Measurements from ENCODE around the gene DONSON. TPM values are rescaled to one million over a fixed set of nuclear protein-coding genes. Genes with fewer than 3 reads are reported as not detected.

The DONSON gene
- total and polyA plus RNA-seq, 2 of the 13 experiments (the other 11 are each of a cell fraction or from before 2014, with no cell fraction given): 35.4 to 63.6 TPM

GRCh38 chr21:33588485-33589335, at the start of gene DONSON (continued):
- TF ChIP-seq, protein P1, sequence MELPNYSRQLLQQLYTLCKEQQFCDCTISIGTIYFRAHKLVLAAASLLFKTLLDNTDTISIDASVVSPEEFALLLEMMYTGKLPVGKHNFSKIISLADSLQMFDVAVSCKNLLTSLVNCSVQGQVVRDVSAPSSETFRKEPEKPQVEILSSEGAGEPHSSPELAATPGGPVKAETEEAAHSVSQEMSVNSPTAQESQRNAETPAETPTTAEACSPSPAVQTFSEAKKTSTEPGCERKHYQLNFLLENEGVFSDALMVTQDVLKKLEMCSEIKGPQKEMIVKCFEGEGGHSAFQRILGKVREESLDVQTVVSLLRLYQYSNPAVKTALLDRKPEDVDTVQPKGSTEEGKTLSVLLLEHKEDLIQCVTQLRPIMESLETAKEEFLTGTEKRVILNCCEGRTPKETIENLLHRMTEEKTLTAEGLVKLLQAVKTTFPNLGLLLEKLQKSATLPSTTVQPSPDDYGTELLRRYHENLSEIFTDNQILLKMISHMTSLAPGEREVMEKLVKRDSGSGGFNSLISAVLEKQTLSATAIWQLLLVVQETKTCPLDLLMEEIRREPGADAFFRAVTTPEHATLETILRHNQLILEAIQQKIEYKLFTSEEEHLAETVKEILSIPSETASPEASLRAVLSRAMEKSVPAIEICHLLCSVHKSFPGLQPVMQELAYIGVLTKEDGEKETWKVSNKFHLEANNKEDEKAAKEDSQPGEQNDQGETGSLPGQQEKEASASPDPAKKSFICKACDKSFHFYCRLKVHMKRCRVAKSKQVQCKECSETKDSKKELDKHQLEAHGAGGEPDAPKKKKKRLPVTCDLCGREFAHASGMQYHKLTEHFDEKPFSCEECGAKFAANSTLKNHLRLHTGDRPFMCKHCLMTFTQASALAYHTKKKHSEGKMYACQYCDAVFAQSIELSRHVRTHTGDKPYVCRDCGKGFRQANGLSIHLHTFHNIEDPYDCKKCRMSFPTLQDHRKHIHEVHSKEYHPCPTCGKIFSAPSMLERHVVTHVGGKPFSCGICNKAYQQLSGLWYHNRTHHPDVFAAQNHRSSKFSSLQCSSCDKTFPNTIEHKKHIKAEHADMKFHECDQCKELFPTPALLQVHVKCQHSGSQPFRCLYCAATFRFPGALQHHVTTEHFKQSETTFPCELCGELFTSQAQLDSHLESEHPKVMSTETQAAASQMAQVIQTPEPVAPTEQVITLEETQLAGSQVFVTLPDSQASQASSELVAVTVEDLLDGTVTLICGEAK (IDR thresholded peaks at IDR 0.05): no peak
- TF ChIP-seq, protein P1 (CRISPR knock-in tag; IDR thresholded peaks at IDR 0.05): 0 out of 2 replicates have a peak, but pooled peaks have one; percentile 26
- TF ChIP-seq MBNL3 (CRISPR knock-in tag; conservative IDR thresholded peaks at IDR 0.05): no peak
- TF ChIP-seq ARNT2 (CRISPR knock-in tag; IDR thresholded peaks at IDR 0.05; ENCODE audit: low read depth): peak; percentile 86
- no peak; the same call in 1 of the 2 replicates for TF ChIP-seq CREM (IDR thresholded peaks at IDR 0.05)
- TF ChIP-seq CREM (CRISPR knock-in tag; IDR thresholded peaks at IDR 0.05): no peak
- 0 out of 2 replicates have a peak, but pooled peaks have one; percentile 42 for TF ChIP-seq BRF2 (CRISPR knock-in tag; IDR thresholded peaks at IDR 0.05)
- TF ChIP-seq, protein P2, sequence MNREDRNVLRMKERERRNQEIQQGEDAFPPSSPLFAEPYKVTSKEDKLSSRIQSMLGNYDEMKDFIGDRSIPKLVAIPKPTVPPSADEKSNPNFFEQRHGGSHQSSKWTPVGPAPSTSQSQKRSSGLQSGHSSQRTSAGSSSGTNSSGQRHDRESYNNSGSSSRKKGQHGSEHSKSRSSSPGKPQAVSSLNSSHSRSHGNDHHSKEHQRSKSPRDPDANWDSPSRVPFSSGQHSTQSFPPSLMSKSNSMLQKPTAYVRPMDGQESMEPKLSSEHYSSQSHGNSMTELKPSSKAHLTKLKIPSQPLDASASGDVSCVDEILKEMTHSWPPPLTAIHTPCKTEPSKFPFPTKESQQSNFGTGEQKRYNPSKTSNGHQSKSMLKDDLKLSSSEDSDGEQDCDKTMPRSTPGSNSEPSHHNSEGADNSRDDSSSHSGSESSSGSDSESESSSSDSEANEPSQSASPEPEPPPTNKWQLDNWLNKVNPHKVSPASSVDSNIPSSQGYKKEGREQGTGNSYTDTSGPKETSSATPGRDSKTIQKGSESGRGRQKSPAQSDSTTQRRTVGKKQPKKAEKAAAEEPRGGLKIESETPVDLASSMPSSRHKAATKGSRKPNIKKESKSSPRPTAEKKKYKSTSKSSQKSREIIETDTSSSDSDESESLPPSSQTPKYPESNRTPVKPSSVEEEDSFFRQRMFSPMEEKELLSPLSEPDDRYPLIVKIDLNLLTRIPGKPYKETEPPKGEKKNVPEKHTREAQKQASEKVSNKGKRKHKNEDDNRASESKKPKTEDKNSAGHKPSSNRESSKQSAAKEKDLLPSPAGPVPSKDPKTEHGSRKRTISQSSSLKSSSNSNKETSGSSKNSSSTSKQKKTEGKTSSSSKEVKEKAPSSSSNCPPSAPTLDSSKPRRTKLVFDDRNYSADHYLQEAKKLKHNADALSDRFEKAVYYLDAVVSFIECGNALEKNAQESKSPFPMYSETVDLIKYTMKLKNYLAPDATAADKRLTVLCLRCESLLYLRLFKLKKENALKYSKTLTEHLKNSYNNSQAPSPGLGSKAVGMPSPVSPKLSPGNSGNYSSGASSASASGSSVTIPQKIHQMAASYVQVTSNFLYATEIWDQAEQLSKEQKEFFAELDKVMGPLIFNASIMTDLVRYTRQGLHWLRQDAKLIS (CRISPR knock-in tag; IDR thresholded peaks at IDR 0.05): no peak
- TF ChIP-seq SNAPC5 (CRISPR knock-in tag; IDR thresholded peaks at IDR 0.05; ENCODE audit: borderline replicate concordance): no peak
- TF ChIP-seq ZBTB8A (CRISPR knock-in tag; IDR thresholded peaks at IDR 0.05; ENCODE audit: borderline replicate concordance, low read depth): no peak
- TF ChIP-seq, protein P3, sequence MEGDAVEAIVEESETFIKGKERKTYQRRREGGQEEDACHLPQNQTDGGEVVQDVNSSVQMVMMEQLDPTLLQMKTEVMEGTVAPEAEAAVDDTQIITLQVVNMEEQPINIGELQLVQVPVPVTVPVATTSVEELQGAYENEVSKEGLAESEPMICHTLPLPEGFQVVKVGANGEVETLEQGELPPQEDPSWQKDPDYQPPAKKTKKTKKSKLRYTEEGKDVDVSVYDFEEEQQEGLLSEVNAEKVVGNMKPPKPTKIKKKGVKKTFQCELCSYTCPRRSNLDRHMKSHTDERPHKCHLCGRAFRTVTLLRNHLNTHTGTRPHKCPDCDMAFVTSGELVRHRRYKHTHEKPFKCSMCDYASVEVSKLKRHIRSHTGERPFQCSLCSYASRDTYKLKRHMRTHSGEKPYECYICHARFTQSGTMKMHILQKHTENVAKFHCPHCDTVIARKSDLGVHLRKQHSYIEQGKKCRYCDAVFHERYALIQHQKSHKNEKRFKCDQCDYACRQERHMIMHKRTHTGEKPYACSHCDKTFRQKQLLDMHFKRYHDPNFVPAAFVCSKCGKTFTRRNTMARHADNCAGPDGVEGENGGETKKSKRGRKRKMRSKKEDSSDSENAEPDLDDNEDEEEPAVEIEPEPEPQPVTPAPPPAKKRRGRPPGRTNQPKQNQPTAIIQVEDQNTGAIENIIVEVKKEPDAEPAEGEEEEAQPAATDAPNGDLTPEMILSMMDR (CRISPR knock-in tag; IDR thresholded peaks at IDR 0.05): no peak
- no peak for TF ChIP-seq RCOR2 (CRISPR knock-in tag; IDR thresholded peaks at IDR 0.05)
